ENCODE measurements around the gene ANAPC7.
"Not testable (repeated sequence)": the region's sequence is repeated elsewhere in the genome, so short reads cannot be mapped to it uniquely, and the experiment has no call there.

The ANAPC7 gene

DNA sequence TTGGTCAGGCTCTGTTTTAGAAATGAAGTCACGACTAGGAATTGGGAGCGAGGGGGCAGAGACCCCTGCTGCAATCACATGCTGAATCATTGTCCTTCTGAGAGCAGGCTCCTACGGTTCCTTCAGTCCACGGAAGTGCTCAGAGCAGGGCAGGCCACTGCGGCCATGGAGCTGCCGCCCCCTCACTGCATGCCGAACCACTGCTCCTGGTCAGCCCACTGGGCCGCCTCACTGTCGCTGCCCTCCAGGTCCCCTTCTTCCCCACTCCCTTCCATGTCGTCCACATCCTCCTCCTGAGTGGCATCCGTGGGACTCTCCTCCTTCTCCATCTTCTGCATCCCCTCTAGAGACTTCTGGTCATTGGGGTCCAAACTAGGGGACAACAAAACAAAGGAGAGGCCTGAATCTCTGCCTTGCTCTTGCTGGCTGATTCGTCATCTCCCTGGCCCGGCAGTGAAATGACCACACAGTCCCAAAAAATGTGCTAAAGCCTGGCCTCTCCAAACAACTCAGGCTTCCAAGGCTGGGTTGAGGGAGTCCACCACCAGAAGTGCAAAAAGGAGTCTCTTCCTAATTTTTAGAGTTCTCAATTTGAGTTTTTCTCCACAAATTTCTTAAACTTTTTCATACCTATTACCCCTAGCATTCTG, 29.4 kb downstream of the ANAPC7 start:
- no peak for DNase-seq (ENCODE audit: low spot score)

DNA sequence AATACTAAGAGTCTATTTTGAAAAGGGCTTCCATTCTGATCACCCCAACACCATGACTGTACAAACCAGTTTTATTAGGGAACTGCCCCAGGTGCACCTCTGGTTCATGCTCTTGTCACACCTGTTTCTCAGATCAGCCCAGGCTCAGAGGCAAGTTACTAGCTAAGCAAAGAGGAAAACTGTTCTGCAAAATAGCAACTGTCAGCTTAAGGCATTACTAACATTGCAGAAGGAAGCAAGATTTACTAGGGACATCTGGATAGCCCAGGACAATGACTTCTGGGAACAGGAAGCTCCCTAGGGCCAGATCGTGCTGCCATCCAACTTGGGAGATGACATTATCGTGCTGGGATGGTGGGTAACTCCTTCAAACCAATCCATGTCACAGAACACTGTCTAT, 30.1 kb downstream of the ANAPC7 start:
- DNase-seq (ENCODE audit: low spot score), result no peak

DNA sequence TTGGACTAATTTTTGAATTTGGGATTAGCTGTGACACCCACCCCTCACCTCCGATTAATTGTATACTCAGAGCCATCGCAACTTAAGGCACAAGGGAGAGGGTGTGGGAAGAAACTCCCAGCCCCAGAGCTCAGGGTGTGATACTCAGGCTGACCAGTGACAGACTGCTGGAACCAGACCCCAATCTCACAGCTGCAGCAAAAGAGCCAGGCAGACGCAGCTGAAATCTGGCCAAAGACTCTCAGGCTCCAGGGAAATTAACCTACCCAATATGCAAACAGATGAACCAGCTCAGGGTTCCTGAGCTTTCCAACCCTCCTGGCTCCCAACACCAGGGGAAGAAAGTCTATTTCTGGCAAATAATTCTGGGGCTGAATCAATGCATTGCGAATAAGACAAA, 30.5 kb downstream of the ANAPC7 start:
- DNase-seq (ENCODE audit: low spot score), result no peak

DNA sequence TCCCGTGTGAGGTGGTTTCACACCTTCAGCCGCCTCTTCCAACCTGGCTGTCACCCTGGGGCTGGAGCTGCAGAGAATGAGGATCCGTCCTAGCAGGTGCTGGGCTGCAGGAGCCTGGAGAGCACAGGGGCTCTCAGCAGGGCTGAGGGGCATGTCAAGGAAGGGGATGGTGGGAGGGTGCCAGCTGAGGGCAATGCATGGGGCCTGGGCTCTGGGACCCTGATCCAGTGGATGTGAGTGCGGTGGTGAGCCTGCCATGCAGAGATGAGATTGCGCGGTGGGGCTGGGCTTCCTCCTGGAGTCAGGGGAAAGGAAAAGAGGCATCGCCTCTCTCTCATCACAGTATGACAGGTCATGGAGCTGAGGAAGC, 31.5 kb downstream of the ANAPC7 start:
- no peak for DNase-seq (ENCODE audit: low spot score)

DNA sequence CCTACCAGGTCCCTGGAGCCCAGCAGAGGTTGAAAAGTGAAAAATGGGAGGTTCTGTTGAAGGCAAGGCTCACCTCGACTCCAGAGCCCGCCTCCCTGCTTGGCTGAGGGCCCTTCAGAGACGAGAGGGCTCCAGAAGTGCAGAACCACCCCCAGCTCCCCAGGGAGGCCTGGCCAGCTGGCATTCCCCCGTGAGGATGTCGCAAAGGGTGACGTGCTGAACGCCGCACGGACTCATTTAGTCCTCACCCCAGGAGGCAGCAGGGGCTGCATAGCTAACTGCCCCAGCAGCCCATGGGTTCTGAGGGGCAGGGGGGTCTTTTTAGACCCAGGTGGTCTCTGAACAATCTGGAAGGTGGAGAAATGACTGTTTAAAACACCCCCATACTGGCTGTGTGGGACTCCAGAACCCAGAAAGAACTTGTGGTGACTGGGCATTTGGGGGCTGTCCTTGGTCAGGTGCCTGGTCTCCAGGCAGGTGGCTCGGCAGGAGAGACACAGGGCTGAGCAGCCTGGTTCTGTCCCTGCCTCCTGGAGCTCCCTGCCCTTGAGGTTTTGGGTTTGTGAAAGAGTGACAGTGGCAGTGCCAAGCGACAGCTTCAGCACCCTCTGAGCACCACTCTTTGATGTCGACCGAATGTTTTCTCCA, 32.0 kb downstream of the ANAPC7 start:
- DNase-seq (ENCODE audit: low spot score), result no peak

DNA sequence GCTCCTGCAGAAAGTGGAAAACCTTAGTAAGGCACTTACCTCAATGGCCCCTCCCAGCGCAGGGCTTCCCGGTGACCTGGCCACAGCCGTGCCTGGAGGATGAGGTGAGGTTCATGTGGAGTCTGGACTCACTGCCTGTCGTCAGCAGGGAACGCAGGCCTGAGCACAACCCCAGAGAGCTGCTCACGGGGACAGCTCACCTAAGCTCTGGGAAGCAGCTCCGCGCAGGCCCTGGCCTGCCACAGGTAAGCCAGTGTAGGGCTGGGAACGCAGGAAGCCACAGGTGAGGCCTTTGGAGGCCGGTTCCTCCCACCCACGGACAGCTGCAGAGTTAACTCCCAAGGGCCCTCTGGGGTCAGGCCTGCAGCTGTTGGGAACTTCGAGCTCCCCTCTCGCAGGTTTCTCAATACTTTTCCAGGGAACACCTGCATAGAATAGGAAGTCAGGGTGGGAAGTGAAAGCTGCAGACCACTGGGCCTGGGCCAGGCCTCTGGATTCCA, 32.7 kb downstream of the ANAPC7 start:
- DNase-seq (ENCODE audit: low spot score), result no peak

DNA sequence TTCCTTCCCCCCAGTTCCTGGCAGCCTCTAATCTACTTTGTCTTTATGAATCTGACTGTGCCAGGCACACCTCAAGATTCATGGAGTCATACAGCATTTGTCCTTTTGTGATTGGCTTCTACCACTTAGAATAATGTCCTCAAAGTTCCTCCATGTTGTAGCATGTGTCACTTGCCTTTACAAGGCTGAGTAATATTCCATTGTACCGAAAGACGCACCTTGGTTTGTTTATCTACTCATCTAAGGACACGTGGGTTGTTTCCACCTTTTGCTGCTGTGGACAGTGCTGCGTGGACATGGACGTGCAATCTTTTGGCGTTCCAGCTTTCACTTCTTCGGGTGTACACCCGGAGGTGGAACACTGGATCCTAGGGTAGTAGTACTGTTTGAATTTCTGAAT, 33.5 kb downstream of the ANAPC7 start:
- no peak for DNase-seq (ENCODE audit: low spot score)

DNA sequence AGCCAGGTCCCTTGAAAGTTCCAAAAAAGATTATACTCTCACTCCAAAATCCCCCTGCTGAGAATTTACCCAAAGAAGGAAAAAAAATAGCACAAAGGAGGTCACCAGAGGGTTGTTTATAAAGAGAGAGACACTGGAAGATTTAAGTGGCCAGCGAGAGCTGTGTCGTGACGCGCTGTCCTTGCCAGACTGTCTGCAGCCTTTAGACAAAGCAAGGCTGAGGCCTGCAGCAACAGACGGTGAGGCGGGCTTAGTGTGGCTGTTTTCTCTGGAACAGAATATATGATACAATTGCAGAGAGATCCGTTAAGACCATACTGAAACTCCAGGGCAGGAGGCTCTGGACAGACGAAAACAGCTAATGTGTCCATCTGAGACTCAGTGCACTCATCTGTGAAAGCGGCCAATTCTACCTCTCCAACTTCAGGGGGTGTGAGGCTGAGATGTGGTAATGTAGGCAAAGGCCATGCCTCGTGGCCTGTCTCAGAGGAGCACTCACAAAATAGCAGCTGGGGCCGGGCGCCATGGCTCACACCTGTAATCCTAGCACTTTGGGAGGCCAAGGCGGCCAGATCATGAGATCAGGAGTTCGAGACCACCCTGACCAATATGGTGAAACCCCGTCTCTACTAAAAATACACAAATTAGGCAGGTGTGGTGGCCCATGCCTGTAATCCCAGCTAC, 36.2 kb downstream of the ANAPC7 start:
- DNase-seq (ENCODE audit: low spot score), result no peak

DNA sequence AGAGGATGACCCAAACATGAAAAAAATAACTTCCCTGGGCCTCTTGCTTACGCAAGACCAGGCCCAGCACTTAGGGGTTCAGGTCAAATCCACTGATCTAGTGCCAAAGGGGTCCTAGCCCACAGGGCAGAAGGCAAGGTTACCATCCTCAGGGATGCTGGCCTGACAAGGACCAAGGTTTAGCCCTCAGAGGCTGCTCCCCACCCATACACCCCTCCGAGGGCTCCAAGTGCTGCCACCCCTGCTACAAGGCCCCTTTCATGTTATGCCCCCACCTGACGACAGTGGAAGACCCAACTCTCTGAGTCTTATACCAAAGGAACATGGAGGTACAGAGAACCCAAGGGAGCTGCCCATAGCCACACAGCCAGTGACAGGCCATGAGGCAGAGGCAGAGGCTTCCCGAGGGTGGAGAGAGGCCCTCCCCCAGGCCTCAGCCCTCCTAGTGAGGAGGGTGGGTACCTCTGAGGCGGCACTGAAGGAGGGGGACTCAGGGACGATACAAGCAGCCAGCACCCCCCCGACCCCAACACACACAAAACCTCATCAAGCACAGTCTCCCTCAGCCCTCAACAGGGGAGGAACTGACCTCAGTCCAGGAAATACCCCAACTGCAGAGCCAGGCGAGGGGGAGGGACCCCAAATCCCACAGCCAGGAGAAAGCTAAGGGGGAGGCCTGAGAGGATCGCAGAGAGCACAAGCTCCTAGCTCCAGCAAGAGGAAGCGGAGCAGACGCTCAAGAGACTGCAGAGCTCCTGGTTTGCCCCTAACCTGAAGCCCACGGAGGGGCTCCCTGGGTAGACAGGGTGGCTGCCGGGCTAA, 37.0 kb downstream of the ANAPC7 start:
- DNase-seq (ENCODE audit: low spot score), result no peak

DNA sequence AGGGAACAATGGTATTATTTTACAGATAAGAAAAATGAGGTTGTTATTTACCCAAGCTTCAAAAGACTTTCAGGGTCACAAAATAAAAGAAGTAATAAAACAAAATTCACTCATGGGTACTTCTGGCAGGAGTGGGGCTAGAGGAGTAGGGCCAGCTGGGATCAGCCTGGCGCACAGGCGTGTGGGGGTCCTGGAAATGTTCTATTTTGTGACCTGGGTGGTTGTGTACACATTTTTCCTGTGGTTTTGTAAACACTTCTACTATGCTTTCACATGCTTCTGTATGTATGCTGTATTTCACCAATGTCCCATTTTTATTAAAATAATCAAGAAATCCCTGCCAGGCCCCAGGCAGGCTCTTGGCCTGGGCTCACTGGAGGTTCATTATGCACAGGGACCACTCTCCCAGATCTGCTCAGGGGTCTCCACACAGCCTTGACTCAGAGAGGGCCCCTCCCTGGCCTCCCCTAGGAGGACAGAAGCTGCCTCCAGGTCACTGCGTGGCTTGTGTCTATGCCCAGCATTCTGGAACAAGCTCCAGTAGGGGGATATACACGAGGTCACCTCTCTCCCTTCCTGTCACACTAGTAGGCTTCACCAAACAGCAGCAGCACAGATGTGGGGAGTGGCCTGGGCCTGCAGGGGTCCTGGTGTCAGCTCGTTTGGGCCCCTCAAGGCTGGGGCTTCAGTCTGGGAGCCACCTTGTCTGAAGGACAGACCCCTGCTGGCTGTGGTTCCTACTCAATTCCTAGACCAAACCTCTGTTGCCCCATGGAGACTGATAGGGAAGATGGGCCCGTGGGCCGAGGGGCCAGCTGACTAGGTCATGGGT, 37.8 kb downstream of the ANAPC7 start:
- DNase-seq (ENCODE audit: low spot score), result no peak

DNA sequence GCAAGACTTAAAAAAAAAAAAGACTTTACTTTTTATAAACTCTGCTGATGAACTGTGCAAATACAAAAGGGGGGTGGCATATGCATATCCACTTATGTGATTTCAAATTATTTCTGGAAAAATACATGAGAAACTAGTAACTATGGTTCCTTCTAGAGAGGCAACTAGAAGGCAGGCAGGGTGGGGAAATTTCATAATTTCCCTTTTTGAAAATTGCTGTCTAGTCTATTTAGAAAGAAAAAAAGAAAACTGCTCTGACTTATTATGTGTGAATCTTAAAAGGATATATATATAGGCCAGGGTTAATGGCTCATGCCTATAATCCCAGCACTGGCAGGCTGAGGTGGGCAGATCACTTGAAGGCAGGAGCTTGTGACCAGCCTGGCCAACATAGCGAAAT, 42.3 kb downstream of the ANAPC7 start:
- no peak for DNase-seq (ENCODE audit: low spot score)

DNA sequence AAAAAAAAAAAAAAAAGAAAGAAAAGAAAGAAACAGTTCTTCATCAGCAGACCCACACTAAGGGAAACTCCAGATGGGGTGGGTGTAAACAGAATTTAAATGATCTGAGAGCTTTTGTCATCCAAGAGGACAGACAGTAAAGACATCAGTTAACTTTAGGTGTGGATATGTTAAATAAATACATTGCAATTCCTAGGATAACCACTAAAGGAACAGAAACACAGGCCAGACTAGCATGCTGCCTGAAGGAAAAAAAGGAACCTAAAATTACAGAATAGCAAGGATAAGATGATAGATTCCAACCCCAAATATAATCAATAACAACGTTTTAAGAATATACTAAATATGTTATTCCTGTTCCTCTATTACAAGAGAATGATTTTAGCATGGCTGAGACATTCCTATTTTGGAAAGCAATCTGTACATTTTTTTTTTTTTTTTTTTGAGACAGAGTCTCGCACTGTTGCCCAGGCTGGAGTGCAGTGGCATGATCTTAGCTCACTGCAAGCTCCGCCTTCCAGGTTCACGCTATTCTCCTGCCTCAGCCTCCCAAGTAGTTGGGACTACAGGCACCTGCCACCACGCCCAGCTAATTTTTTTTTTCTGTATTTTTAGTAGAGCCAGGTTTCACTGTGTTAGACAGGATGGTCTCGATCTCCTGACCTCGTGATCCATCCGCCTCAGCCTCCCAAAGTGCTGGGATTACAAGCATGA, 45.0 kb downstream of the ANAPC7 start:
- DNase-seq (ENCODE audit: low spot score), result not testable (repeated sequence)

DNA sequence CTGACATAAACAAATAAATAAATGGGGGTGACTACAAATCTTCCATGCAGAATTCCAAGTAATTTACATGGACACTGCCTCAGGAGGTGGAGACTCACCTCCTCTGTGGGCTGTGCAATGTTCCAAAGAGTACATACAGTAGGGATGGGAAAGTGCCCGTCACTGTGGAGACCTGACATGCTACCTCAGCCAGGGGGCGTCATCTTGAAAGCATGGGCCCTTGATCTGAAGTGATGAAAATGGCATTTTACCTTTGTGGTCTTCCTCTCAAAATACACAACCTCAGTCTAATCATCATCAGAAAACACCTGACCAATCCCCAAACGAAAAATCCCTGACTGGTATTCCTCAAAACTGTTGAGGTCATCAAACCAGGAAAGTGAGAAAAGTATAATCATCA, 48.4 kb downstream of the ANAPC7 start:
- no peak for DNase-seq (ENCODE audit: low spot score)

DNA sequence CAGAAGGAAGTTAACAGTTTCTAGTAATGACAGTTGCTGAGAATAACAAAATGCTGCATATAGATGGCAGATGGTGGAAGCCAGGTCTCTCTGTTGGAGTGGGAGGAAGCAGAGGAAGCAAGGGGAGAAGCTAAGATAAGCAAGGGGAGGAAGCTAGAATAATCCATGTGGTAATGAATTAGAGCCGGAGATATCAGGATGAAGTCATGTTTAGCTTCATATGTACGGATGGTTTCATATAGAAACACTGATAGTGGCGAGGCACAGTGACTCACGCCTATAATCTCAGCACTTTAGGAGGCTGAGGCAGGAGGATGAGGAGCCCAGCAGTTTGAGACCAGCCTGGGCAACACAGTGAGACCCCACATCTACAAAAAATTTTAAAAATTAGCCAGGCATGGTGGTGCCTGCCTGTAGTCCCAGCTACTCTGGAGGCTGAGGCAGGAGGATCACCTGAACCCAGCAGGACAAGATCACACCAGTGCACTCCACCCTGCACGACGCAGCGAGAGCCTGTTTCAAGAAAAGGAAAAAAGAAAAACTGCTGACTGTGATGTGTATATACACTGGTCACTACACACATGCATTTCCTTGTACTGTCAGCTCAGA, 49.2 kb downstream of the ANAPC7 start:
- no peak for DNase-seq (ENCODE audit: low spot score)

DNA sequence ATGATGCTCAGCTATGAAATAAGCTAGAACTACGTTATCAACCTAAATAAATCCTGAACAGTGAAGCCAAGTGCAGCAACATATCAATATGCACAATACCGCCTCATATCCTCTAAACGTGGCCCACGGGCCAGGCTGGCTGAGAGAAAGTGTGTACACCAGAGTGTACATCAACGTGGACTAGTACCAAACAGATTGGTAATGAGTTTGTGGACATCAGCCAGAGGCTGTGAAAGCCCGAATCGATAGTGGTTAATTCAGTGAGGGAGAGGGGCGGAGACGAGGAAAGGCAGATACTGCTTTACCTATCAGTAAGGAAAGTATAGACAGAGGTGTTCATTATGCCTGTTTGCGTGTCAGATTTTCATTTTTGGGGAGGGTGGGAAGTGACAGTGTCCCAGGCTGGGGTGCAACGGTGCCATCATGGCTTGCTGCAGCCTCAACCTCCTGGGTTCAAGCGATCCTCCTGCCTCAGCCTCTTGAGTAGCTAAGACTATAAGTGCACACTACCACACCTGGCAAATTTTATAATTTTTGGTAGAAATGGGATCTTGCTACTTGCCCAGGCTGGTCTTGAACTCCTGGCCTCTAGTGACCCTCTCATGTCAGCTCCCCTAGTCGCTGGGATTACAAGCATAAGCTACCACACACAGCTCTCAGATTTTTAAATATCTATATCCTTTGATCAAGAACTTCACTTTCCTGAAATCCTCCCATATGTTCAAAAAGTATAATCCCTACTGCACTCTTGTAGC, 50.1 kb downstream of the ANAPC7 start:
- DNase-seq (ENCODE audit: low spot score), result no peak

DNA sequence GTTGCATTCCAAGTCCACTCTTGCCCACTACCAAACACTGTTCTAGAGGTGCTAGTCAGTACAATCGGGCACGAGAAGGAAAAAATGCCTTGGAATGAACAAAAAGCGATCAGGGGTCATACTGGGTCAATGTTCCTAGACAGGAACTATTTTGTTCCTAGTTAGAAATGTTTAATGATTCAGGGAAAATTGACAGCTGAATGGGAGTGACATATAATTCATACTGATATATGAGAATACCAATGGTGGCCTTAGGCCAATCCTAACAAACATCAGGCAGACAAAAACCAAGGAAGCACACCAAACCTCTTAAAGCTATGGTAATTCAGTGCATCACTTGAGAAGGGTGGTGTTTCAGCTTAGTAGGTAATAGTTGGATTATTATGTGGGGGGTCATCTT, 51.1 kb downstream of the ANAPC7 start:
- no peak for DNase-seq (ENCODE audit: low spot score)

DNA sequence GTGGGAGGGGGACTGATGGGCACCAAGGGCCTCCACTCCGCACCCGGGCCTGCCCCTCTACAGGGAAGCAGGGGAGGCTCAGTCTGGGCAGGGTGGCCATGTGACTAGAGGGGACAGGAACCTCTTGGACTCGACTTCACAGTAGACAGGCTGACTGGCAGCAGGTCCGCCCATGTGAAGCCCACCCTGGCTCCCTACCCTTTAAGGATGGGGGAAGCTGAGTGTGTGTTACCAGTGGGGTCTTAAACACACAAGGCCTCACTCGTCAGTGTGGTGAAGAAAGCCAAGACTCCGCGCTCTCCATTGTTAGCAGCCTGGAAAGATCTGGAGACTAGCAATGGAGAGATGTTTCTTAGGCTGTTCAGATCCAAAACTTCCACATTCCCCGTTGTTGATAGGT, 52.4 kb downstream of the ANAPC7 start:
- no peak for DNase-seq (ENCODE audit: low spot score)

DNA sequence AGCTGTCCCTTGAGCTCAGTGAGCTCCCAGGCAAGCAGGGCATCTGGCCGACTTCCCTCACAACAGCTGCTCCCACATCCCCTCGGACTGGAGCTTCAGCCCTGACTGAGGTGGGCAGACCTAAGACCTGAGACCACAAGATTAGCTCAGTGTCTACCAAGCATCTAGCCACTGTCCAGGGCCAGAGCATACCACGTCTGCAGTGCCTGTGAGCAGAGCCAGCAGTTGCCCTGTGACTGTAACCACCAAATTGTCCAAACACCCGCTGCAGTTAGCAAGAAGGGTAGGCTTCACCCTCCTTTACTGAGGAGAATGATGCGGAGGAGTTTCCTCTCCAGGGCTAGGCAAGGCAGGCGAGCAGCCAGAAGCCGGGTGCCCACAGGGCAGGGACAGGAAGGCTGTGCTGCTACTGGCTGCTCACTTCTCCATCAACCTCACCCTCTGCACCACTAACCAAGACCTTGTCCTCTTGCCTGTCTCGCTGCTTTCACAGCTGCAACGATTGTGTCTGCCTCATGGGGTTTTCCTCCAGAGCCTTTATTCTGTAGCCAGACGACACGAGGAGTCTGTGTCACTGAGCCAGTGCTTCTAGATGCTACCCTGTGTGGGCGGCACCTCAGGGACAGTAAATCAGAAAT, 53.9 kb downstream of the ANAPC7 start:
- no peak for DNase-seq (ENCODE audit: low spot score)

DNA sequence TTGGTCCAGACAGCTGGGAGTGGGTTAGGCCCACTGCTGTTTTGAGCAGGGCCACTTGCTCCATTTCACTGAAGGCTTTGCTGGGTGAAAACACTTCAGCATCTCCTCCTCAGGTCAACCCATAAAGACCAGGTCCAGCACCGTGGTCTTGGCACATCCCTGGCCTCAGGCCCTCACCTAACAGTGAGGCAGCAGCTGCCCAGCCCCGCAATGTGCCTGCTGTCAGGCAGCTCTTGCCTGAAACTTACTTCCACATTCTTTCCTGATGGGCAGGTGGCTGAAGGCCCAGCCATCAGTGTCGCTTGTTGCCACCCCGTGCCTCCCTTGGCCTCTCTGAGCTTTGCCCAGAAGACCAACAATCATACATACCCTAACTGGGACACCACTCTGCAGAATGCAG, 54.4 kb downstream of the ANAPC7 start:
- no peak for DNase-seq (ENCODE audit: low spot score)

All from putamen (tissue), 1 donor.